ENCODE data around the gene SEC16A.
A peak's percentile ranks its signal among the peaks of the same experiment; 100 is the strongest.

SEC16A gene, protein sequence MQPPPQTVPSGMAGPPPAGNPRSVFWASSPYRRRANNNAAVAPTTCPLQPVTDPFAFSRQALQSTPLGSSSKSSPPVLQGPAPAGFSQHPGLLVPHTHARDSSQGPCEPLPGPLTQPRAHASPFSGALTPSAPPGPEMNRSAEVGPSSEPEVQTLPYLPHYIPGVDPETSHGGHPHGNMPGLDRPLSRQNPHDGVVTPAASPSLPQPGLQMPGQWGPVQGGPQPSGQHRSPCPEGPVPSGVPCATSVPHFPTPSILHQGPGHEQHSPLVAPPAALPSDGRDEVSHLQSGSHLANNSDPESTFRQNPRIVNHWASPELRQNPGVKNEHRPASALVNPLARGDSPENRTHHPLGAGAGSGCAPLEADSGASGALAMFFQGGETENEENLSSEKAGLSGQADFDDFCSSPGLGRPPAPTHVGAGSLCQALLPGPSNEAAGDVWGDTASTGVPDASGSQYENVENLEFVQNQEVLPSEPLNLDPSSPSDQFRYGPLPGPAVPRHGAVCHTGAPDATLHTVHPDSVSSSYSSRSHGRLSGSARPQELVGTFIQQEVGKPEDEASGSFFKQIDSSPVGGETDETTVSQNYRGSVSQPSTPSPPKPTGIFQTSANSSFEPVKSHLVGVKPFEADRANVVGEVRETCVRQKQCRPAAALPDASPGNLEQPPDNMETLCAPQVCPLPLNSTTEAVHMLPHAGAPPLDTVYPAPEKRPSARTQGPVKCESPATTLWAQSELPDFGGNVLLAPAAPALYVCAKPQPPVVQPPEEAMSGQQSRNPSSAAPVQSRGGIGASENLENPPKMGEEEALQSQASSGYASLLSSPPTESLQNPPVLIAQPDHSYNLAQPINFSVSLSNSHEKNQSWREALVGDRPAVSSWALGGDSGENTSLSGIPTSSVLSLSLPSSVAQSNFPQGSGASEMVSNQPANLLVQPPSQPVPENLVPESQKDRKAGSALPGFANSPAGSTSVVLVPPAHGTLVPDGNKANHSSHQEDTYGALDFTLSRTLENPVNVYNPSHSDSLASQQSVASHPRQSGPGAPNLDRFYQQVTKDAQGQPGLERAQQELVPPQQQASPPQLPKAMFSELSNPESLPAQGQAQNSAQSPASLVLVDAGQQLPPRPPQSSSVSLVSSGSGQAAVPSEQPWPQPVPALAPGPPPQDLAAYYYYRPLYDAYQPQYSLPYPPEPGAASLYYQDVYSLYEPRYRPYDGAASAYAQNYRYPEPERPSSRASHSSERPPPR (N-terminal part only)

DNA sequence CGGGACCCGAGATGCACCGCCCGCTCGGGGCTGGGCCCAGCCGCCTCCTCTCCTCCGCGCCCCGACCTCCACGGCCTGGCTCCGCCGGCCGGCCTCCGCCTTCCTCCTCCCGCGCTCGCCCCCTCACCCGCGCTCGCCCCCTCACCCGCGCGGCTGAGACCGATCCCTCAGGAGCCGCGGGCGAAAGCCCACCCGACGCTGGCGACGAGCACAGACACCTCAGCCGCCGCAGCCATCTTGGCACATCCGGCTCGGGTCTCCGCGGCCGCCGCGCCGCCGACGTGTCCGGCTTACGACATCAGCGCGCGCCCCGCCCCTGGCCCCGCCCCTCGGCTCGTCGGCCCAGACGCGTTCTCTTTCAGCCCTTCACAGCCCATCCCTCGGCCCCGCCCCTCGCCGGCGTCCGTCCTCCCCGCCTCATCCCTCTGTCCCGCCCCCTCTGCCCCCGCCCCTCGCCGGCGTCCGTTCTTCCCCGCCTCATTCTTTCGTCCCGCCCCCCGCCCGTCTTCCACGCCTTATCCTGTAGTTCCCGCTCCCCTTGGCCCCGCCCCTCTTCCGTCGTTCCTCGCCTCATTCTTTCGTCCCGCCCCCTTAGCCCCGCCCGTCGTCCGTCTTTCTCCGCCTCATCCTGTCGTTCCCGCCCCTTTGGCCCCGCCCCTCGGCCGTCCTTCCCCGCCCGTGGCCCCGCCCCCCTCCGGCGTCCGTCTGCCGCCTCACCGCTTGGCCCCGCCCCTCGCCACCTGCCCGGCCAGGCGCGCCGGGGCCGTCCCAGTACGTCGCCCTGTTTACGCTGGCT lies at the start of gene SEC16A:
SEC16A (minus strand) TSS at position 248 of the 796 bp plus-strand sequence. CDS start 5,425 bp downstream, outside the sequence.
- peak; percentile 100 for DNase-seq (ENCODE audit: low read depth)

DNA sequence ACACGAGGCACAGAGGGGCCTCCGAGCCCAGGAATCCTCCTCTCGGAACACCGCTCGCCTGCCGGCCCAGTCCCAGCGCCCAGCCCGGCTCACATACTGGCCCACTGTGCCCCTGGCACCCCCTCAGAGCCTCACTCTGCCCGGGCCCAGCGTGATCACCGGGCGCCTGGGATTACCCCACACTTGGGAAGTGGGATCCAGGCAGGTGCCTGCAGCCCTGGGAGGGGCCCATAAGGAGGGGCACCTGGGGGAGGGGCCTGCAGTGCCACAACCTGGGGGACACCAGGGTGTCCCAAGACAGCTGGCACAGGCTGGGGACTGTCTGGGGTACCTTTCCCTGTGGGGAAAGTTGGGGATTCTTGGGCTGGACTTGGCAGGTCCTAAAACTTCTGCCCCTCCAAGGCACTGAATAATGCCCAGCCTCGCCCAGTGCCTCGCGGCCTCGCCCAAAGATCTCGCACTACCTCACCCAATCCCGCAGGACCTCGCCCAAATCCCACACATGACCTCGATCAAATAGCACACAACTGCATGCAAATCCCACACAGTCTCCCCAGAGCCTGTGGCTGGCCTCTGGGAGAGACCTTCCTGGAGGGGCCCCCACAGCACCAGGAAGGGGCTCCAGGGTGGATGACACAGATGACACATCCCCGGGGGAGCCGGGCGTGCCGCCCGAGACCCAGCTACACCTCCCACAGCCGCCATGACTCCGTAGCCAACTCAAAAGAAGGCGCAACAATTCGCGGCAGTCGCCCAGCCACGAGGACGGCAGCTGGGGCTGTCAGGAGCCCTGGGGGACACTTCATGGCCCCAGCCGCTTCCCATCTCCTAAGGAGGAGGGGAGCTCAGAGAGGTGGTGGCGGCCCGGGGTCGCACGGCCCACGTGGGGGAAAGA lies 49.3 kb upstream of the SEC16A start:
- DNase-seq (ENCODE audit: low read depth), result no peak

DNA sequence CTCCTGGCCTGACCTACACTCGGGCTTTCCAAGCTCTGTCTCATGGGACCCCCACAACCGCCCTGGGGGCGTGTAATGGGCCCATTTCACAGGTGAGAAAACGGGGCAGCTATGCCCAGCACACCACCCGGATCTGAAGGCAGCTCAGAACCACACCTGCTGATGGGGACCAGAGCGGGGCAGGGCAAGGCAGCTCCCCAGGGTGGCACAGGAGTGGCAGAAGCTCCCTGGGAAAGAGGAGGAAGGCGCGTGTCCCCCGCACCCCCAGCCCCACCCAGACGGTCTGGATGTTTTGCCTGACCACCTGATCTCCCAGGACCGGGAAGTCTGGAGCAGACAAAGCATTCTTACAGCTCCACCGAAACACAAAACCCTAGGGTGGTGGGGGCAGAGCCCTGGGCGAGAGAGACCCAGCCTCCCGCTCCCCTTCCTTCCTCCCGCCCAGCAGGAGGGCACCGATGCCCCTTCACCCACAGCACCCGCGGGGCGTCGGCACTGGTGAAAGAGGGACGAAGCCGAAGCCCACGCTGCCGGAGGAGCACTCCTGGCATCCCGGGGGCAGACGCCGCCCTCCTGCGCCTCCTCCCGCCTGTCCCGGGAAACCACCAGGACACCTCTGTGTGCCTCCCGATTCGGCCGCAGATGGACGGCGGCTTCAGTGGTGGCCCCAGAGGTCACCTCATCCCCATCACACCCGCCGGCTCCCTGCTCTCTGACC lies 48.5 kb upstream of the SEC16A start:
- no peak for DNase-seq (ENCODE audit: low read depth)

DNA sequence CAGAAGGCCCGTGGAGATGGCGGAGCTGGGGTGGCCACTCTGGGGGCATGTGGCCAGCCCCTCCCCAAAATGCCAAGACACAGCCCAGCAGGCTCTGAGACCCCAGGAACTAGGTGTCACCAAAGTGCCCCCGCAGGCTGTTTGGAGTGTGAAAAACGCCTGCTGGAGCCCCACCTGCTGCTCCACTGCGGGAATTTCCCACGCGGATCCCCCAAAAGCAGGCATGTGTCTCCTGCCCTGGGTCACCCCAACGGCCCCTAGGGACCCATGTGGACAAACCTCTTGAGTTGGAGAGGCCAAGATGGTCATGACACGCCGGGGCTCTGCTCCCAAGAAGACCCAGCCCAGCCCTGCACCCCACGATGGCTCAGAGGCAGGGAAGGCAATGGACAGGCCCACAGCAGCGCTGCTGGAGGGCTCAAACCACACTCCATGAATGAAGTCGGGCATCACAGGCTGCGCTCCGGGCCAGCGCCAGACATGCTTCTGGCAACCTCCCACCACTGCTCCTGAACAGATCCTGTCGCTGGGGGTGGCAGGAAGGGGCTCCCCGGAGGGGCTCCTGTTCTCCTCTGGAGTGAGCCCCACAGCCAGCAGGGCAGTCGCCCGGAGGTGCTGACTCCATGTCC lies 47.7 kb upstream of the SEC16A start:
- DNase-seq (ENCODE audit: low read depth), result no peak

DNA sequence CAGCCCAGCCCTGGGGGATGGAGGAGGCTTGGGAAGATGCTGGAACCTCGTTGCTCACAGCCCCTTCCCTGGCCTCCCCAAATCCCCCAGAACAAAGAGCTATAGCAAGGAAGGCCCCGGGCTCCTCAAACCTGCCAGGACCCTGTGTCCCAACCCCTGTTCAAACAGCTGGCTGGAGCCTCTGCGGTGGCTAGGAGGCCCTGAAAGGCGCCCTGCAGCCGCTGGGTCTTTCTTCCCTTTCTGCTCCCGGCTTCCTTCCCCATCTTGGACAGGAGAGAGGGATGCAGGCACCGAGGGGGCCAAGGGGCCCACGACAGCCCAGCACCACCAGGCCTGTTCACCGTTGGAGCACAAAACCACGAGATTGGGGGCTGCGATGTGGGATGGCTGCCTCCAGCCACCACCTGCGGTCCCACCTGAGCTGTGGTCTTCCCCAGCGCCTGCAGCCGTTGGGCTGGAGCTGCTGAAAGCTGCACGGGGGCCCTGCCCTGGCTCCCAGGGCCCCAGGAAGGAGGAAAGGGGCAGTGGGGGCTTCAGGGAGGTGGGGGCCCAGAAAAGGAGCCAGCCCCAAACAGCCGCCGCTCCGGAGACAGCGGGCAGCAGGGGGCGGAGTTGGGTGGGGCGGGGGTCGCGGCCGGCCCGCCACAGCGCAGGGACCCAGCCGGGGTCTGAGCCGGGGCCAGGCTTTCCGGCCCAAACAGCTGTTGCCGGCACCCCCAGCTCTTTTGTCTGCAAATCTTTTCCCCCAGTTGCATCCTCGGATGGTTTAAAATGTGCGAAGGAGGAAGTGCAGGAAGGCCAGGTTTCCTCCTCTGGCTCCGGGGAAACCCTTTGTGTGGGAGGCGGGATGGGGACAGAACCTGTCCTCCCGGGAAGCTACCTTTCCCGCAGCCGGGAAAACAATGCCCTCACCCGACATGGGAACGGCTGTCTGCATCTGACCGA lies 46.9 kb upstream of the SEC16A start:
- DNase-seq (ENCODE audit: low read depth), result no peak

DNA sequence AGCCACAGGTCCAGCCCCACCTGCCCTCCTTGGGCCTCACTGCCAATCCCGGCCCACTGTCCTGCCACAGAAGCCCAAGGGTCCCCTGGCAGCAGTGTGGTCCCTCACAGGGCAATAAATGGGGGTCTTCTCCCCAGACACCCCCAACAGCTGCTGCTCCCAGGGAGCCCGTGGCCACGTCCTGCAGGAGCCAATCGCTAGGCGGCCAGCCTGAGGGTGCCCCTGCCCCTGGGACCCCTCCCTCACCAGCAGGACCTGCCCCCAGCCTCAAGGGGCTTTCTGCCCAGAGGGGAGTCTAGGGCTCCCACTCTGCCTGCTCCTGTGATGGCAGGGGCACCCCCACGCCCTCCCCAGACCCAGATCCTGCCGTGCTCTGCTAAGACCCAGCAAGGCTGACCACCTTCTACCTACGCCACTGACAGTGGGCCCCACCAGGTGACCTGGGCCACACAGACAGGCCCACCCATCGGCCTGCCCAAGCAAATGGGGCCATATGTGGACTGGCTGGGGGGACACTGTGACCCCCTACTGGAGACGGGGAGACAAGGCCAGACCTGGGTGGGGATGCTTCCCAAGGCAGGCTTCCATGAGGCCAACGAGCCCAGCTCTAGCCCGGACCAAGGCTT lies 46.0 kb upstream of the SEC16A start:
- DNase-seq (ENCODE audit: low read depth), result no peak

DNA sequence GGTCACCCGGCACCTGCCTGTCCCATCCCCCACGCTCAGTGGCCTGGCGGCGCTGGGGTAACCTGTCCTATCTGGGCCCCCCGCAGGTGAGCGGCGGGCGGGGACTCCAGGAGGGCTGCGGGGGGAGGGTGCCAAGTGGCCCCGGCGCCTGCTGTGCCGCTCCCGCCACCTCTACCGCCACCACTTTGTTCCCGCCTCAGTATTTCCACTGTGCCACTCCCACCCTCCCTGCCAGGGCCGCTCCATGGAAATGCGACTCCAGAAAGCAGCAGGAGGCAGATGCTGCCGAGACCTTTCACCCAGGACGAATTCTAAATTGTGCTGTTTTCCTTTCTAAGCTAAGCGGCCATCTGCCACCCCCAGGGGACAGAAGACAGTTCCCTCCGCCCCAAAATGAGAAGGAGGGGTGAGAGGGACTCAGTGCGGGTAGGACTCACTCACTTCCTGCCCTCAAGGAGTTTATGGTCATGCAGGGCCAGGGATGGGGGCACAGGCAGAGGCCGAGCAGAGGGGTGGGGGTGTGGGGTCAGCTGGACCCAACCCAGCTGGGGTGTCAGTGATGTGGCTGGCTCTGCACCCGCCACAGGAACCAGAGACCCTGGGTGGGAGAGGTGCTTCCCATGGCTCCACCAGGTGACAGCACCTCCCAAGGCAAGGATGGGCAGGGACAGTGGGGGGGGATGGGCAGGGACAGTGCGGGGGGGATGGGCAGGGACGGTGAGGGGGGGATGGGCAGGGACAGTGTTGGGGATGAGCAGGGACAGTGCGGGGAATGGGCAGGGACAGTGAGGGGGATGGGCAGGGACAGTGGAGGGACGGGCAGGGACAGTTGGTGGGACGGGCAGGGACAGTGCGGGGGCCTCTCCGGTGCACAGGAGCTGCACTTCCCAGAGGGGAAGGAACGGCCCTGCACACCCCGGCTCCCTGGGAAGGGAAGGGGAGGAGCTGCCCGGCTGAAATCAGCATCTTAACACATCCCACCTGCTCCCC lies 45.2 kb upstream of the SEC16A start:
- DNase-seq (ENCODE audit: low read depth), result no peak

DNA sequence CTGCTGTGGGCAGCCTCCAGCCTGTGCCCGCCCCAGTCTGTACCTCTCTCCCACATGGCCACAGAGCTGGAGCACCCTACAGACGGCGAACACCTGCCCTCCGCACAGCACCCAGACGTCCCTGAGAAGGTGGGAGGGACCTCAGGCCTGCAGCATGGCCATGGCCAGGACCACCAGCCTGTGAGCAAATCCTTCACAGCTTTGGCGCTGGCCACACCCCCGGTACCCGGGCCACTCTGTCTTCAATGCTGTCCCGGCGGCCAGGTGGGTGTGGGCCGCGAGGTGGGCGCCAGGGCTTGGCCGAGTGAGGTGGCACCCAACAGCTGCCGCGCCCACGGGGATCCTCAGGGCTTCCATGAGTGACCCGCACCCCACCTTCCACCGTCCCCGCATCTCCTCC lies 44.3 kb upstream of the SEC16A start:
- no peak for DNase-seq (ENCODE audit: low read depth)

DNA sequence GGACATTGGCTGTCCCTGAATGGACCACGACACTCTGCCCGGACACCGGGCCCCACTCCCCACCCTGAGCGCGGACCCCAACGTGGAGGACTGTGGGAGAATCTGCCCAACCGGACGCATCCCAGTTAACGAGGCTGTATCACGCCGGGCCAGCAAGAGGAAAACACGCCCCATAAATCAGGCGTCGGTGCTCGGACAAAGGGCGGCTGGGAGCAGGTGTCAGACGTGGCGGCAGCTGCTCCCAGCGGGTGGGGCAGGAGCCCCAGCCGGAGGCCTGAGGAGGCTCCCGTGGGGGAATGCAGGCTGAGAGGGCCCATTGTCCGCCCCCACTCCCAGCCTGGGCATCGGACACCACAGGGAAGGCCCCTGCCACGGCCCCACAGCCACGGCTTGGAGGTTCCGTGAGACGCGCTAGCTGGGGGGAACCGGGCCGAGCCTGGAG lies 43.8 kb upstream of the SEC16A start:
- DNase-seq (ENCODE audit: low read depth), result no peak

DNA sequence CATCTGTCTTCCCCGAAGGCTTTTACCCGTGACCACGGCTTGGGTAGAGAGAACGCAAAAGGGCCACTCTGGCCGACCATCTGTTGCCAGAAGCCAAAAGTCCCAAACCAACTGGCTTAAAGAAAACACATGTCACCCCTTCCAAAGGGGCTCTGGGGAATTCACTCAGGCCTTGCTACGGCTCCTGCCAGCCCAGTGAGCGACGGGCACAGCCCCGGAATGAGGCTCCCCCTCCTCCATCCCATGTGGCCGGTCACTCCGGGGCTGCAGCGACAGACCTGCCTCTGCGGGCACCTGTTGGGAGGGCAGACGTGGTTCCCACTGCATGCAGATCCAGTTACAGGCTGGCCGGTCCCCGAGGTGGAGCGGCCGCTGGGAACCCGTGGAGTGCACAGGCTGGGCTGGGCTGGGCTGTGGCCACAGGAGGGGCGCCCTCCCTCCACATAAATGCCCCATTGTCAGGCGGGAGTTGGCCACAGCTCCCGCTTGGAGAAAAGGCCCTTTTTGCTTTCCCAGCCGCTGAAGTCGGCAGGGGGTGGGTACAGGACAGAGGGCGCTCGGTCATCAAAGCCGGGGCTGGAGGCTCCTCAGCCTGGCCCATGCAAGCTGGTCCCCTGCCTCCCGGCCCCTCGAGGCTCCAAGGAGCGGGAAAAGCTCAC lies 43.1 kb upstream of the SEC16A start:
- DNase-seq (ENCODE audit: low read depth), result no peak

DNA sequence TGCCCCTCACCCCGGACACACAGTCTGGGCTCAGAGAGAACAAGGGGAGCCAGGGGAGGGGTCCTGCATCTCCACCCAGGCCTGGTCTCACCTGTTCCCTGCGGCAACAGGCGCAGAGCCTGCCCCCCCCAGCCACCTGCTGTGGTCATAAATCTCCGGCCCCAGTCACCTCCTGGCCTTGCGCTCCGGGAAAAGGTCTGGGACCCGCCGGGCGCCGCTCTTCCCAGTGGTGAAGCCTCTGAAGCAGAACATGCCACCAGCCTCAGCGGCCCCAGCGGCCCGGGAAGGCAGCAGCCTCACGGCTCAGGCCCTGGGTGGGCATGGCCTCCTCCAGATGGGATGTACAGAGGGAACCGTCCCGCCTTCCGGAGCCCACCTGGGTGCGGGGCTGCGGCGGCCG lies 42.4 kb upstream of the SEC16A start:
- DNase-seq (ENCODE audit: low read depth), result no peak

DNA sequence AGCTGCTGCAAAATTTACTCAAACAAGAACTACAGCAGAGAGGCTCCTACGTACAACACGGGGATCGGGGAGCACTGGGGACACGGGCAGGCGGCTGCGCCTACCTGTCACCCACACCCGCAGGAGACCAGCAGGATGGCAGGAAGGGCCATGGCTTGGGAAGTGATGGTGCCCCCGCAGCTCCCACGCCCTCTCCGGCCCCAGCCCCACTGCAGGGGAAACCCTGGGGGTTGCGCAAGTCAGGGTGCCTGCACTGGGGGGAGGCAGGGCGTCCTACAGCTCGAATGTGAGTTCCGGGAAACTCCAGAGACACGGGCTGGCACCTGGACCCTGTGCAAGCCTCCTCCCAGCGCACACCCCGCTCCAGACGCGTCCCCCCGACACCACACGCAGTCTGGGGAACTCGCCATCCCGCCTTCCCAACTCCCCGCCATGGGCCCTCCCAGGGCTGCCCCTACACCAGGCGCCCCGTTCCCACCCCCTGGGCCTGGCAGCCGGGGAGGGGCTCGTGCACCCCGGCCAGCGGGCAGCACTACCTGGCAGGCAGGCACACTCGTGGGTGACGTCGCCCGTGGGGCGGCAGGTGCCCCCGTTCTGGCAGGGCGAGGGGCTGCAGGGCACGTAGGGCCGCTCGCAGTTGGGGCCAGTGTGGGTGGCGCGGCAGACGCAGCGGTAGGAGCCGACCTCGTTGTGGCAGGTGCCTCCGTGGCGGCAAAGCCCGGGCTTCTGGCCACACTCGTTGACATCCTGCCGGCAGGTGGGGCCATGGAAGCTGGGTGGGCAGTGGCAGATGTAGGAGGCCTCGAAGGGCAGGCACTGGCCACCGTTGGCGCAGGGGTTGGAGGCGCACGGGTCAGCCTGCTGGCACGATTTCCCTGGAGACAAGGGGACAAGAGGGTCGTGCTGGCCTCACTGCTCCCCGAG lies 39.7 kb upstream of the SEC16A start:
- no peak for DNase-seq (ENCODE audit: low read depth)

DNA sequence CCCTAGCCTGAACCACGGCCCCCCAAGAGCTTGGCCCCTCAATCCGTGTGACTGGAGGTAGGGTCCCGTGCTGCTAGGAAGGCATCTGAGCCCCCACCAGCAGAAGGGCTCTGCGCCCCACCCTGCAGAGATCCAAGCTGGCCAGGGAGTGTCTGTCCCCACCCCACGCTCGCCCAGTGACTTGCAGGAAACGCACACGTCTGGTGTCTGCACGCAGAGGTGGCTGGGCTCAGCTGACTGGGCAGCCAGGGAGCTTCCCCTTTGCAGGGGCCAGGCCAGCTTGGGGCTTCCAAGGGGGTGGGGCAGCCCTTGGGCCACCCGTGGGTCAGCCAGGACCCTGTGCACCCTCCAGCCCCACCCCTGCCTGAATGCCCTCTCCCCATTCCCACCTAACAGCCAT lies 38.7 kb upstream of the SEC16A start:
- DNase-seq (ENCODE audit: low read depth), result no peak

DNA sequence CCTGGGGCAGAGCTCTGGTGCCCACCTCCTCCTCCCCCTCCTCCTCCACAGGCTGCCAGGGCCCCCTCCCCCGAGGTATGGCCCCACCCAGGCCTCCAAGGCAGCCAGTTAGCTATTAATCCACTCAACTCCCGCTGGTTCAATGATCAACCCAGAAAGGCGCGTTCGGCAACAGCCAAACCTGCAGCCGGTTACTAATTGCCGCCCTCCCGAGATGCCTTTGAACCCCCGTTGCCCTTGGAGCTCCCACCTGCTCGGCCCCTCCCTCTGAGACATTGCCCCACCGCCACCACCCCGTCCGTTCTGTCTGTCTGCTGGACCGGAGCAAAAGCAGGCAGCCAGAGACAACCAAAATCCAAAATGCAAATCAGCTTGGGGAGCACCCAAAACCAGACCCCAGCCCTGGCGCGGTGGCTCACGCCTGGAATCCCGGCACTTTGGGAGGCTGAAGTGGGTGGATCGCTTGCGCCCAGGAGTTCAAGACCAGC lies 37.3 kb upstream of the SEC16A start:
- DNase-seq (ENCODE audit: low read depth), result no peak

Measured in activated gamma-delta T cell treated with anti-CD3 and anti-CD28 coated beads, Interleukin-2, amount 50 U/mL, for 16 hours (primary cell).